Activated CD8-positive, alpha-beta memory T cell treated with anti-CD3 and anti-CD28 coated beads for 24 hours (primary cell): Measurements from ENCODE around the gene RLIM.

ENCODE experiments used
- DNase-seq: peaks from one replicate; pipeline ENCODE4 v3.0.0-alpha.2; 2020

The RLIM gene

DNA sequence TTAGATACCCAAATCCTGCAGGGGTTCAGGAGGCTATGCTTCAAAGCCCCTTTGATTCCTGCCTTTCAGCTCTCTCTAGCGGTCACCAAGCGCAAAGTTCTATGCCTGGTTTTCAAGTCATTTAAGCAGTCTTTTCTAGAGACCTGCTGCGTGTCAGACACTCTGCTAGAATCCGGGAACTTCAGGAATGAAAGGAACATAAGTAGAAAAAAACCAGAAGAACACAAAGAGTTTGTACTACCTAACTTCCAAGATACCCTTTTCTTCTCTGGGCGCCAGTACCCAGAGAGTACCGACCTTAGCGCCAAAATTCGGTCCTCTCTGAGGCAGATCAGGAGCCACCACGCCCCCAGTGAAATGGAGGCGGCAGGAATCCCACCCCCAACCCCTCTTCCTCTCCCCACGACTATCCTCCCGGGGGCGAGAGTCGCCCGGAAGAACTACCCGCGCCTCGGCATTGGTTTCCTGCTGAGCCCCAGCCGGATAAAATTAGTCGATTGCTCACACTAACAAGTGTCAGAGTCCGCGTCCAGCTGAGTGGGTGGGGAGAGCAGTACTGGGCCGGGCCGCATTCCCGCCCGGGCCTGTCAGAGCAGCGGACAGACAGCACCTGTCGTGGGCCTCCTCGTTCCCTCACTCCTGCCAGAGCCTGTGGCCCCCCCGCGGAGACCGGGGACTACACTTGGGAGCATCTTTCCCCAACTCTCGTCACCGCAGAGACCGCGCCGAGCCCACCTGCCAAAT, 78.8 kb downstream of the RLIM start:
- no peak for DNase-seq
